PC-9 (cell line): ENCODE measurements around the gene TMEM132D. TPM values are rescaled to one million over a fixed set of nuclear protein-coding genes. Genes with fewer than 3 reads are reported as not detected.

Source experiments
- BruUV-seq: library from RNA; stranded (reverse); fragments of 400-500 nt; replicated peaks from 2 replicates; lab custom pipeline; 2021; lab: Mats Ljungman, UMichigan
- CTCF ChIA-PET: fragments of 300-600 bp; sonication (Branson Sonifier 250); formaldehyde crosslinking; loops from one replicate; lab custom pipeline; 2022; ENCODE audit warnings: antibody characterized with exemption; lab: Charles Lee
- POLR2A ChIA-PET: fragments of 300-600 bp; sonication (Branson Sonifier 250); formaldehyde crosslinking; loops from one replicate; lab custom pipeline; 2022; ENCODE audit warnings: antibody characterized with exemption; ENCODE audit not compliant: unreplicated experiment; lab: Charles Lee
- DNase-seq, 2 experiments: peaks; one replicate each; pipeline versions ENCODE4 v3.0.0 to v3.0.0-alpha.2; 2015 to 2022; ENCODE audit warnings: mixed read lengths in 1 of 2
- H2AFZ ChIP-seq: fragments of 200-600 bp; sonication (generic); 2 replicates; pipeline ENCODE4 v1.8.1; 2017; ENCODE audit warnings: antibody characterized with exemption
- H3F3A ChIP-seq: fragments of 200-600 bp; sonication (generic); 2 replicates; pipeline ENCODE4 v1.8.1; 2017; ENCODE audit warnings: antibody characterized with exemption, mild to moderate bottlenecking, low read depth; ENCODE audit not compliant: insufficient read depth
- H3K27ac ChIP-seq: fragments of 200-600 bp; sonication (generic); 2 replicates; pipeline ENCODE4 v1.6.1; 2016; ENCODE audit warnings: mixed run types
- H3K27me3 ChIP-seq: fragments of 200-600 bp; sonication (generic); 2 replicates; pipeline ENCODE4 v1.6.1; 2016; ENCODE audit warnings: low read depth, mixed run types; ENCODE audit not compliant: insufficient read depth
- H3K36me3 ChIP-seq: fragments of 200-600 bp; sonication (generic); 2 replicates; pipeline ENCODE4 v1.6.1; 2016; ENCODE audit warnings: low read depth, mixed run types
- H3K4me1 ChIP-seq: fragments of 200-600 bp; sonication (generic); replicated peaks from 2 replicates; pipeline ENCODE4 v1.6.1; 2016; ENCODE audit warnings: mixed run types; ENCODE audit not compliant: insufficient read depth
- H3K4me2 ChIP-seq: fragments of 200-600 bp; sonication (generic); 2 replicates; pipeline ENCODE4 v1.6.1; 2017; ENCODE audit warnings: mixed run types
- H3K4me3 ChIP-seq: fragments of 200-600 bp; sonication (generic); 2 replicates; pipeline ENCODE4 v1.6.1; 2016; ENCODE audit warnings: mixed run types
- H3K79me2 ChIP-seq: fragments of 200-600 bp; sonication (generic); 2 replicates; pipeline ENCODE4 v1.6.1; 2017; ENCODE audit warnings: low read depth, mixed run types
- H3K9me2 ChIP-seq: fragments of 200-600 bp; sonication (generic); 2 replicates; pipeline ENCODE4 v1.8.1; 2017; ENCODE audit warnings: mild to moderate bottlenecking; ENCODE audit not compliant: insufficient read depth
- H3K9me3 ChIP-seq: fragments of 200-600 bp; sonication (generic); 2 replicates; pipeline ENCODE4 v1.8.1; 2016; ENCODE audit warnings: low read depth; ENCODE audit not compliant: insufficient read depth
- H4K20me1 ChIP-seq: fragments of 200-600 bp; sonication (generic); 2 replicates; pipeline ENCODE4 v1.8.1; 2017; ENCODE audit not compliant: insufficient read depth
- CTCF ChIP-seq: fragments of 200-600 bp; sonication (generic); conservative IDR thresholded peaks from 2 replicates; pipeline ENCODE4 v1.6.1; 2017; ENCODE audit warnings: mixed run types, antibody characterized with exemption, mild to moderate bottlenecking, moderate library complexity
- EZH2 ChIP-seq: fragments of 200-600 bp; sonication (generic); IDR thresholded peaks from 2 replicates; pipeline ENCODE4 v1.8.0; 2017; ENCODE audit warnings: antibody characterized with exemption, low read depth
- intact Hi-C: fragments of 100-400 bp; cut with micrococcal nuclease; formaldehyde crosslinking; loops from one replicate; pipeline ENCODE4 v1.10.0; 2022; ENCODE audit not compliant: unreplicated experiment
- total RNA-seq: library from RNA; stranded (reverse); gene quantifications from 2 replicates; pipeline ENCODE4 v1.2.3, GENCODE V29; 2021

TMEM132D gene
- total RNA-seq, 1 experiment from 2014 or later: not detected

DNA sequence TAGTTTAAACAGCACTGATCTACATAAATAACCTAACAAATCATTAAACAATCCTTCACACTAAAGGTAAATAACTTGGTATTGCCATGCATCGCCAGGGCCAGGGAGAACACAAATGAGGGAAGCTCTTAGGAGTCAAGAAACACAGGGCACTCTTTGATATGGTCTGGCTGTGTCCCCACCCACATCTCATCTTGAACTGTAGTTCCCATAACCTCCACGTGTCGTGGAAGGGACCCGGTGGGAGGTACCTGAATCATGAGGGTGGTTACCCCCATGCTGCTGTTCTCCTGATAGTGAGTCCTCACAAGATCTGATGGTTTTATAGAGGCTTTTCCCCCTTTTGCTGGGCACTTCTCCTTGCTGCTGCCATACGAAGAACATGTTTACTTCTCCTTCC lies 17.3 kb downstream of the TMEM132D start:
- POLR2A ChIA-PET: no interaction called here
- no peaks in the 10 kb centered on the region for H3F3A ChIP-seq
- H4K20me1 ChIP-seq: no peaks in the 10 kb centered on the region
- no peak for DNase-seq
- H3K9me3 ChIP-seq: no peaks in the 10 kb centered on the region
- no peak overlapping the region for H3K4me2 ChIP-seq
- no peaks in the 10 kb centered on the region for H3K36me3 ChIP-seq
- H2AFZ ChIP-seq: no peak overlapping the region
- intact Hi-C loops: no loop called here
- TF ChIP-seq CTCF (no peak), EZH2 (no peak)
- H3K4me1 ChIP-seq: no peaks in the 10 kb centered on the region
- H3K27ac ChIP-seq: no peak overlapping the region
- CTCF ChIA-PET: no interaction called here
- no peaks in the 10 kb centered on the region for H3K79me2 ChIP-seq
- no peak overlapping the region for H3K4me3 ChIP-seq
- BruUV-seq: no TSS peak
- no peaks in the 10 kb centered on the region for H3K27me3 ChIP-seq
- H3K9me2 ChIP-seq: no peaks in the 10 kb centered on the region

DNA sequence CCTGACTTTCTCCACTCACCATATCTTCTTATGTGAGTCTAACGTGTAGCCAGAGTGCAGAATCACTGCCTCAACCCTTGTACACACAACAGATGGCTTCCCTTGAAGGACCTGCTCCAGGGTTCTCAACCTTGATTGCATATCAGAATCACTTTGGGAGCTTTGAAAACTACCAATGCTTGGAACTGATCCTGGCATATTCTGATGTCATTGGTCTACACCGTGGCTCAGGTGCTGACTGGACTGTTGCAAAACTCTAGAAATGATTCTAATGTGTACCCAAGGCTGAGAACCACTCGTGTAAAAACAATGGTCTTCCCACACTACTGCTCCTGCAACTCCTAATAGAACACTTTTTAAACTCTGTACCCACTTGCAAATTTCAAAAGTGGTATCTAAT lies 18.5 kb downstream of the TMEM132D start:
- CTCF ChIA-PET: no interaction called here
- intact Hi-C loops: no loop called here
- H3K4me1 ChIP-seq: no peaks in the 10 kb centered on the region
- no peak overlapping the region for H3K27ac ChIP-seq
- no peaks in the 10 kb centered on the region for H3K36me3 ChIP-seq
- H3K79me2 ChIP-seq: no peaks in the 10 kb centered on the region
- no peaks in the 10 kb centered on the region for H3K9me2 ChIP-seq
- no peak overlapping the region for H3K4me3 ChIP-seq
- TF ChIP-seq CTCF (no peak), EZH2 (no peak)
- POLR2A ChIA-PET: no interaction called here
- H3K4me2 ChIP-seq: no peak overlapping the region
- H4K20me1 ChIP-seq: no peaks in the 10 kb centered on the region
- no TSS peak for BruUV-seq
- H3K9me3 ChIP-seq: no peaks in the 10 kb centered on the region
- no peak overlapping the region for H2AFZ ChIP-seq
- no peaks in the 10 kb centered on the region for H3F3A ChIP-seq
- DNase-seq: no peak
- no peaks in the 10 kb centered on the region for H3K27me3 ChIP-seq

DNA sequence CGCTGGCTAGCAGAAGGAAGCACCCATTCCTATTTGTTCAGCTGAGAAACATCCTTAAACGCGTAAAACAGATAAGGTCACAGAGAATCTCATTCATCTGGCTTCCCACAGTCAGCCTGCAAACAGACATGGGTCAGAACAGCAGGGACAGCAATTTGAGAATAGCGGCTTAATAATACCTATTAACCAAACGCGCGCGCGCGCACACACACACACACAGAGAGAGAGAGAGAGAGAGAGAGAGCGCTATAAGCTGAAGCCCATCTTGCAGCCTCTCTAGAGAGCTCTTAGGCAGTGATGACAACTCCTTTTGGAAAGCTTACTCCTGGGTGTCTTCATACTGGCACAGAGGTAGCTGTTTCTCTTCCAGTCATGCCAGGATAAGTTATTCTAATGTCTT lies 26.4 kb downstream of the TMEM132D start:
- intact Hi-C loops: no loop called here
- H3K4me2 ChIP-seq: no peak overlapping the region
- TF ChIP-seq CTCF (no peak), EZH2 (no peak)
- H3K4me1 ChIP-seq: no peaks in the 10 kb centered on the region
- H3K79me2 ChIP-seq: no peaks in the 10 kb centered on the region
- CTCF ChIA-PET: interaction anchor here (0.5 kb wide), 1 partner anchor 150 kb away, joined by 3 read pairs; no protein-coding TSS in a partner anchor
- no peak overlapping the region for H3K27ac ChIP-seq
- no peak overlapping the region for H2AFZ ChIP-seq
- no peak overlapping the region for H3K4me3 ChIP-seq
- H4K20me1 ChIP-seq: no peaks in the 10 kb centered on the region; the same call in 1 of the 2 replicates
- peaks cover 32% of the 10 kb centered on the region for H3K27me3 ChIP-seq
- no TSS peak for BruUV-seq
- no peak for DNase-seq
- no peaks in the 10 kb centered on the region for H3K9me3 ChIP-seq
- POLR2A ChIA-PET: no interaction called here
- H3F3A ChIP-seq: no peaks in the 10 kb centered on the region
- no peaks in the 10 kb centered on the region for H3K36me3 ChIP-seq
- no peaks in the 10 kb centered on the region for H3K9me2 ChIP-seq
